Measurements from ENCODE around the gene GNA12. TPM values are rescaled to one million over a fixed set of nuclear protein-coding genes. Genes with fewer than 3 reads are reported as not detected.

Gene GNA12
- polyA plus RNA-seq, 1 experiment = 95.3 TPM

- DNase-seq (ENCODE audit: low read depth) = no peak
- Histone ChIP-seq H3K27me3 (ENCODE audit: control insufficient read depth, insufficient read depth, low read length) (no peaks in the 10 kb centered on the region), H3K36me3 (ENCODE audit: control insufficient read depth, insufficient read depth, low read length) (no peaks in the 10 kb centered on the region; the same call in none of the 2 replicates), H3K4me3 (ENCODE audit: low read depth, low read length) (no peak overlapping the region)
- no peak for TF ChIP-seq CTCF (IDR thresholded peaks at IDR 0.05; ENCODE audit: insufficient read depth, low read depth, low read length)
- ChIA-PET CTCF (interaction anchor here (1.4 to 1.5 kb wide), 2 partner anchors 58 to 71 kb away, joined by 3 read pairs; no protein-coding TSS in a partner anchor), POLR2A (interaction anchor here (1.0 kb wide), 1 partner anchor 10 kb away, joined by 4 read pairs; no protein-coding TSS in a partner anchor)
Measured at GRCh38 chr7:2763597-2763996, 80.5 kb downstream of the GNA12 start.

- ChIA-PET POLR2A (no interaction called here), CTCF (interaction anchor here (1.2 to 1.4 kb wide), 3 partner anchors 60 to 81 kb away, joined by 3 to 6 read pairs (median 3); no protein-coding TSS in a partner anchor)
- no peak for DNase-seq (ENCODE audit: low read depth)
- no peak overlapping the region for H3K4me3 ChIP-seq (ENCODE audit: low read depth, low read length)
- H3K27me3 ChIP-seq (ENCODE audit: control insufficient read depth, insufficient read depth, low read length) = no peaks in the 10 kb centered on the region
- no peak for TF ChIP-seq CTCF (IDR thresholded peaks at IDR 0.05; ENCODE audit: insufficient read depth, low read depth, low read length)
- no peaks in the 10 kb centered on the region; the same call in none of the 2 replicates for H3K36me3 ChIP-seq (ENCODE audit: control insufficient read depth, insufficient read depth, low read length)
Measured at GRCh38 chr7:2761801-2762497, 82.2 kb downstream of the GNA12 start.

GRCh38 chr7:2761131-2761624 lies 82.9 kb downstream of the GNA12 start:
- DNase-seq (ENCODE audit: low read depth) = no peak
- H3K4me3 ChIP-seq (ENCODE audit: low read depth, low read length) = no peak overlapping the region
- no peaks in the 10 kb centered on the region; the same call in none of the 2 replicates for H3K36me3 ChIP-seq (ENCODE audit: control insufficient read depth, insufficient read depth, low read length)
- no peak for TF ChIP-seq CTCF (IDR thresholded peaks at IDR 0.05; ENCODE audit: insufficient read depth, low read depth, low read length)
- H3K27me3 ChIP-seq (ENCODE audit: control insufficient read depth, insufficient read depth, low read length) = no peaks in the 10 kb centered on the region
- ChIA-PET POLR2A (interaction anchor here (0.6 kb wide), 1 partner anchor 1906 kb away, joined by 3 read pairs; no protein-coding TSS in a partner anchor), CTCF (interaction anchor here (0.9 to 2.0 kb wide), 7 partner anchors 8 to 103 kb away, joined by 3 to 10 read pairs (median 3); no protein-coding TSS in a partner anchor)

GRCh38 chr7:2760098-2760889 lies 83.8 kb downstream of the GNA12 start:
- peak; percentile 48; the same call in 1 of the 2 replicates for TF ChIP-seq CTCF (IDR thresholded peaks at IDR 0.05; ENCODE audit: insufficient read depth, low read depth, low read length)
- DNase-seq (ENCODE audit: low read depth) = no peak
- no peak overlapping the region for H3K4me3 ChIP-seq (ENCODE audit: low read depth, low read length)
- H3K36me3 ChIP-seq (ENCODE audit: control insufficient read depth, insufficient read depth, low read length) = no peaks in the 10 kb centered on the region; the same call in none of the 2 replicates
- no peaks in the 10 kb centered on the region for H3K27me3 ChIP-seq (ENCODE audit: control insufficient read depth, insufficient read depth, low read length)
- CTCF ChIA-PET = interaction anchor here (0.7 to 2.0 kb wide), 7 partner anchors 9 to 104 kb away, joined by 3 to 10 read pairs (median 3); no protein-coding TSS in a partner anchor
- POLR2A ChIA-PET = interaction anchor here (0.6 kb wide), 1 partner anchor 1907 kb away, joined by 3 read pairs; no protein-coding TSS in a partner anchor
